GM12891 (cell line): ENCODE results near the gene CYP26B1.

Experiments used
- POLR2A ChIP-seq: IDR thresholded peaks from 2 replicates; pipeline ENCODE4 v1.6.1; 2011; ENCODE audit warnings: low read depth, low read length, control low read depth
- POLR2AphosphoS5 ChIP-seq: IDR thresholded peaks from 2 replicates; pipeline ENCODE4 v1.6.1; 2011; ENCODE audit warnings: low read depth, low read length, control low read depth

DNA sequence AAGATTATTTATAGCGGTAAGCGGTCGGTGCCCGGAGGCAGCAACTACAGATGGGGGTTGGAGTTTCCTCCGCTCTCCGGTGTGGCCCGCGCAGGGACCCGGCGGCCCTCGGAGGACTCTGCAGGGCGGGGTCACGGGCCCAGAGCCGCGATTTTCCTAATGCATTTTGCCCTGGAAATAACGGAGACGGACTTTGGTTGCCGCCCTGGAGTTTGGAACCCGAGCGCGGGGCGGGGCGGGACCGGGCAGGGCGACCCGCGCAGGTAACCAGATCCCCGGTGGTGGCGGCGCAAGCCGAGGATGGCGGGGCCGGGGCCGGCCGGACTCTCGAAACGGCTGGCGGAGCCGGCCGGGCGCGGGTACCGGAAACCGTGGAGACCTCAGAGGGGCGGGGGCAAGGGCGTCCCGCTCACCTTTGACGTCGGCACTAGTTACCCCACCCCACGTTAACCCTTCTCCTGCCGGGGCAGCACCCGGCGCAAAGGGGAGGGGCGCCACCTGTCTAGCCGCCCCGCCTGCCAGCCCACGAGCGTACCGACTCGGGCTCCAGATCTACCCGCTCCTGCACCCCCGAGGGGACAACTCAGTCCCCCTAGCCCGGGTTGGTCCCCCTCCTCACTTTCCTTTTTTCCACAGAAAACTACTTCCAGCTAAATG is 2.9 kb downstream of the CYP26B1 start:
- TF ChIP-seq POLR2AphosphoS5: no peak
- no peak for TF ChIP-seq POLR2A
